ENCODE measurements around the gene XCR1. TPM values are rescaled to one million over a fixed set of nuclear protein-coding genes. Genes with fewer than 3 reads are reported as not detected.

Gene XCR1
- total and polyA plus RNA-seq, 2 of the 8 experiments (the other 6 are each of a cell fraction or from before 2014, with no cell fraction given): 0.53 TPM; not detected in 1

DNA sequence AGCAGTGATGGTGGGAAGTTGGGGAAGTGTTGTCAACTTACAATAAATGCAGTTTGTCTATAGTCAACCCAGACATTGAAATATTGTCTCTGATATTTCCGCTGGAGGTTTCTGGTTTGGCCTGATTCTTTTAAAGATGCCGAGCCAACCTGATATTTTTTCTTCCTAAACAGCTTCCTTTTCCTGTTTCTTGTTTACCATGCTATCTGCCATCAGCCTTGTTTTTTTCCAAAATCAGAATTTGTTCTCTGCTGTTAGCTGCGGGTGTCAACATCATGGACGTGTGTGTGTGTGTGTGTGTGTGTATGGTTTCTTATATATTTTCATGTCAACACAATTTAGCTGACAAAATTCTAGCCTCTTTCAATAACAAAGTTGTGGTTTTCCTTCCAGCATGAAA is 41.2 kb upstream of the XCR1 start:
- 94% methylated on average over 4 of the region's 4 CpGs; no CpG with 5 or more reads in 1 of the 2 experiments for WGBS, 2 experiments (ENCODE audit: extremely low coverage in 1 of 2, insufficient coverage in 1 of 2, insufficient read length in 1 of 2, insufficient replicate concordance in 2 of 2, low coverage in 1 of 2, low lambda C conversion rate in 2 of 2, missing lambda C conversion rate in 1 of 2)
- FAIRE-seq: no peak
- H2AFZ ChIP-seq (ENCODE audit: low read length): no peak overlapping the region
- TF ChIP-seq, protein P1, sequence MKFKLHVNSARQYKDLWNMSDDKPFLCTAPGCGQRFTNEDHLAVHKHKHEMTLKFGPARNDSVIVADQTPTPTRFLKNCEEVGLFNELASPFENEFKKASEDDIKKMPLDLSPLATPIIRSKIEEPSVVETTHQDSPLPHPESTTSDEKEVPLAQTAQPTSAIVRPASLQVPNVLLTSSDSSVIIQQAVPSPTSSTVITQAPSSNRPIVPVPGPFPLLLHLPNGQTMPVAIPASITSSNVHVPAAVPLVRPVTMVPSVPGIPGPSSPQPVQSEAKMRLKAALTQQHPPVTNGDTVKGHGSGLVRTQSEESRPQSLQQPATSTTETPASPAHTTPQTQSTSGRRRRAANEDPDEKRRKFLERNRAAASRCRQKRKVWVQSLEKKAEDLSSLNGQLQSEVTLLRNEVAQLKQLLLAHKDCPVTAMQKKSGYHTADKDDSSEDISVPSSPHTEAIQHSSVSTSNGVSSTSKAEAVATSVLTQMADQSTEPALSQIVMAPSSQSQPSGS (IDR thresholded peaks at IDR 0.05; ENCODE audit: low read length): no peak
- no peak for TF ChIP-seq SIRT6 (IDR thresholded peaks at IDR 0.05; ENCODE audit: low read length)
- TF ChIP-seq EGR1 (IDR thresholded peaks at IDR 0.05; ENCODE audit: borderline replicate concordance, low read depth, low read length): no peak
- TF ChIP-seq ZNF274 (IDR thresholded peaks at IDR 0.05; ENCODE audit: borderline replicate concordance, extremely low read depth, low read length): no peak
- TF ChIP-seq FOSL1 (IDR thresholded peaks at IDR 0.05; ENCODE audit: insufficient read depth, low read depth, low read length): no peak
- H4K20me1 ChIP-seq (replicated peaks in 1 of 2; ENCODE audit: control insufficient read depth in 1 of 2, insufficient read depth in 2 of 2, low read length in 2 of 2): no peaks in the 10 kb centered on the region
- ChIA-PET CTCF (ENCODE audit: partially characterized antibody) (interaction anchor here (0.6 to 7.1 kb wide), 4 partner anchors 10 to 317 kb away, joined by 3 to 92 read pairs (median 9); partner anchors contain the start of gene CCR1), POLR2A (ENCODE audit: partially characterized antibody) (no interaction called here)
- H4K8ac ChIP-seq (ENCODE audit: extremely low read depth, insufficient read depth, low read length): no peak overlapping the region
- no peaks in the 10 kb centered on the region for H3K79me2 ChIP-seq (ENCODE audit: control insufficient read depth in 1 of 2, insufficient read depth in 2 of 2, low read length in 2 of 2)
- H3K56ac ChIP-seq (replicated peaks; ENCODE audit: insufficient read length, low read depth, low read length): no peak overlapping the region
- H2BK20ac ChIP-seq (ENCODE audit: low read length): no peak overlapping the region
- no peaks in the 10 kb centered on the region for H3K9me3 ChIP-seq (ENCODE audit: insufficient read depth in 2 of 2, low read depth in 1 of 2, low read length in 1 of 2)
- no peak overlapping the region for H4K91ac ChIP-seq (replicated peaks; ENCODE audit: insufficient read length, low read length)
- H3K36me3 ChIP-seq (ENCODE audit: control insufficient read depth in 2 of 4, insufficient read depth in 4 of 4, low read length in 3 of 4): no peaks in the 10 kb centered on the region
- no peak overlapping the region for H3K23ac ChIP-seq (ENCODE audit: insufficient read length)
- H3K4me2 ChIP-seq (ENCODE audit: insufficient read depth in 1 of 2, low read depth in 2 of 2, low read length in 2 of 2): no peak overlapping the region
- H4K5ac ChIP-seq (ENCODE audit: insufficient read length, low read depth, low read length): no peak overlapping the region
- no peak overlapping the region for H2BK120ac ChIP-seq (replicated peaks; ENCODE audit: low read depth, low read length)
- no peaks in the 10 kb centered on the region for H3K27me3 ChIP-seq (replicated peaks in 1 of 4; ENCODE audit: control insufficient read depth in 3 of 4, extremely low read depth in 1 of 4, insufficient read depth in 3 of 4, low read length in 3 of 4)
- no peak overlapping the region for H3K14ac ChIP-seq (ENCODE audit: insufficient read length)
- H3K9ac ChIP-seq (replicated peaks in 1 of 4; ENCODE audit: extremely low read depth in 1 of 4, low read depth in 3 of 4, low read length in 3 of 4): no peak overlapping the region
- H2BK5ac ChIP-seq (ENCODE audit: low read depth, low read length): no peak overlapping the region
- H3K79me1 ChIP-seq (ENCODE audit: low read depth, low read length): no peaks in the 10 kb centered on the region
- H3K4me3 ChIP-seq (ENCODE audit: extremely low read depth in 1 of 4, insufficient read depth in 2 of 4, low read depth in 3 of 4, low read length in 4 of 4): no peak overlapping the region
- no peak overlapping the region for H3K18ac ChIP-seq (ENCODE audit: extremely low read depth, low read length)
- H2AK5ac ChIP-seq (ENCODE audit: low read depth, low read length): no peak overlapping the region
- peaks cover 2 to 5% (median 3%) of the 10 kb centered on the region in 4 experiments; a peak in 3 of 7 replicates for H3K4me1 ChIP-seq (replicated peaks in 1 of 4; ENCODE audit: control insufficient read depth in 3 of 4, insufficient read depth in 4 of 4, low read length in 3 of 4)
- H2BK15ac ChIP-seq (ENCODE audit: low read length): no peak overlapping the region
- no peak overlapping the region for H3K27ac ChIP-seq (ENCODE audit: low read depth, low read length)
- H3K4ac ChIP-seq (replicated peaks; ENCODE audit: insufficient read length, low read depth, low read length): no peak overlapping the region
- no peak overlapping the region for H2BK12ac ChIP-seq (ENCODE audit: low read depth, low read length)
- no peaks in the 10 kb centered on the region for H3K23me2 ChIP-seq (ENCODE audit: low read depth, low read length)
- DNase-seq (ENCODE audit: low read depth in 1 of 2, low spot score in 2 of 2): no peak

All from H1 (cell line).